ENCODE data around the gene NKD2.

Gene NKD2

GRCh38 chr5:1053391-1054017 lies 44.9 kb downstream of the NKD2 start:
- Histone ChIP-seq H3K9ac (no peak overlapping the region; the same call in 1 of the 2 replicates), H3K4me3 (IDR thresholded peaks at IDR 0.05; ENCODE audit: insufficient read depth, low read depth, low read length) (no peak overlapping the region), H3K79me2 (ENCODE audit: insufficient read depth, low read depth) (no peaks in the 10 kb centered on the region), H3K4me2 (no peak overlapping the region), H3K4me1 (ENCODE audit: low read depth, poor library complexity, severe bottlenecking) (peaks cover 40% of the 10 kb centered on the region), H3K27me3 (ENCODE audit: insufficient read depth, low read depth) (no peaks in the 10 kb centered on the region), H4K20me1 (ENCODE audit: insufficient read depth) (no peaks in the 10 kb centered on the region), H3K36me3 (ENCODE audit: insufficient read depth) (0 out of 2 replicates have a peak, but pooled peaks cover 3% of the 10 kb centered on the region), H2AFZ (ENCODE audit: low read depth) (no peak overlapping the region), H3K27ac (no peak overlapping the region)
- TF ChIP-seq CTCF (conservative IDR thresholded peaks at IDR 0.05; ENCODE audit: low read depth, low read length), result no peak

GRCh38 chr5:1054018-1054798 lies 45.6 kb downstream of the NKD2 start:
- no peak overlapping the region for H3K4me2 ChIP-seq
- H3K36me3 ChIP-seq (ENCODE audit: insufficient read depth), result 0 out of 2 replicates have a peak, but pooled peaks cover 3% of the 10 kb centered on the region
- no peak overlapping the region for H3K9ac ChIP-seq
- H2AFZ ChIP-seq (ENCODE audit: low read depth), result no peak overlapping the region
- H3K79me2 ChIP-seq (ENCODE audit: insufficient read depth, low read depth), result no peaks in the 10 kb centered on the region
- H3K27me3 ChIP-seq (ENCODE audit: insufficient read depth, low read depth), result no peaks in the 10 kb centered on the region
- H4K20me1 ChIP-seq (ENCODE audit: insufficient read depth), result no peaks in the 10 kb centered on the region
- H3K27ac ChIP-seq, result no peak overlapping the region
- no peak for TF ChIP-seq CTCF (conservative IDR thresholded peaks at IDR 0.05; ENCODE audit: low read depth, low read length)
- no peak overlapping the region for H3K4me3 ChIP-seq (IDR thresholded peaks at IDR 0.05; ENCODE audit: insufficient read depth, low read depth, low read length)
- peaks cover 40% of the 10 kb centered on the region for H3K4me1 ChIP-seq (ENCODE audit: low read depth, poor library complexity, severe bottlenecking)

GRCh38 chr5:1054799-1055775 lies 46.5 kb downstream of the NKD2 start:
- H3K36me3 ChIP-seq (ENCODE audit: insufficient read depth), result 0 out of 2 replicates have a peak, but pooled peaks cover 3% of the 10 kb centered on the region
- H3K4me3 ChIP-seq (IDR thresholded peaks at IDR 0.05; ENCODE audit: insufficient read depth, low read depth, low read length), result no peak overlapping the region
- no peak overlapping the region for H3K4me2 ChIP-seq
- peaks cover 31% of the 10 kb centered on the region for H3K4me1 ChIP-seq (ENCODE audit: low read depth, poor library complexity, severe bottlenecking)
- no peaks in the 10 kb centered on the region for H3K79me2 ChIP-seq (ENCODE audit: insufficient read depth, low read depth)
- no peaks in the 10 kb centered on the region for H3K27me3 ChIP-seq (ENCODE audit: insufficient read depth, low read depth)
- H3K27ac ChIP-seq, result no peak overlapping the region
- H2AFZ ChIP-seq (ENCODE audit: low read depth), result no peak overlapping the region
- no peak overlapping the region for H3K9ac ChIP-seq
- no peak for TF ChIP-seq CTCF (conservative IDR thresholded peaks at IDR 0.05; ENCODE audit: low read depth, low read length)
- no peaks in the 10 kb centered on the region for H4K20me1 ChIP-seq (ENCODE audit: insufficient read depth)

GRCh38 chr5:1055896-1056610 lies 47.5 kb downstream of the NKD2 start:
- Histone ChIP-seq H3K36me3 (ENCODE audit: insufficient read depth) (0 out of 2 replicates have a peak, but pooled peaks cover 3% of the 10 kb centered on the region), H3K27ac (no peak overlapping the region), H3K4me2 (no peak overlapping the region), H4K20me1 (ENCODE audit: insufficient read depth) (no peaks in the 10 kb centered on the region), H3K4me1 (ENCODE audit: low read depth, poor library complexity, severe bottlenecking) (peaks cover 21% of the 10 kb centered on the region), H3K79me2 (ENCODE audit: insufficient read depth, low read depth) (no peaks in the 10 kb centered on the region), H2AFZ (ENCODE audit: low read depth) (no peak overlapping the region), H3K9ac (no peak overlapping the region), H3K4me3 (IDR thresholded peaks at IDR 0.05; ENCODE audit: insufficient read depth, low read depth, low read length) (no peak overlapping the region), H3K27me3 (ENCODE audit: insufficient read depth, low read depth) (no peaks in the 10 kb centered on the region)
- TF ChIP-seq CTCF (conservative IDR thresholded peaks at IDR 0.05; ENCODE audit: low read depth, low read length), result no peak

All from KMS-11 (cell line).